ENCODE data around the gene KRT7.

KRT7 gene

GRCh38 chr12:52243259-52243855 lies 10.3 kb downstream of the KRT7 start:
- peak; percentile 53 for DNase-seq

DNA sequence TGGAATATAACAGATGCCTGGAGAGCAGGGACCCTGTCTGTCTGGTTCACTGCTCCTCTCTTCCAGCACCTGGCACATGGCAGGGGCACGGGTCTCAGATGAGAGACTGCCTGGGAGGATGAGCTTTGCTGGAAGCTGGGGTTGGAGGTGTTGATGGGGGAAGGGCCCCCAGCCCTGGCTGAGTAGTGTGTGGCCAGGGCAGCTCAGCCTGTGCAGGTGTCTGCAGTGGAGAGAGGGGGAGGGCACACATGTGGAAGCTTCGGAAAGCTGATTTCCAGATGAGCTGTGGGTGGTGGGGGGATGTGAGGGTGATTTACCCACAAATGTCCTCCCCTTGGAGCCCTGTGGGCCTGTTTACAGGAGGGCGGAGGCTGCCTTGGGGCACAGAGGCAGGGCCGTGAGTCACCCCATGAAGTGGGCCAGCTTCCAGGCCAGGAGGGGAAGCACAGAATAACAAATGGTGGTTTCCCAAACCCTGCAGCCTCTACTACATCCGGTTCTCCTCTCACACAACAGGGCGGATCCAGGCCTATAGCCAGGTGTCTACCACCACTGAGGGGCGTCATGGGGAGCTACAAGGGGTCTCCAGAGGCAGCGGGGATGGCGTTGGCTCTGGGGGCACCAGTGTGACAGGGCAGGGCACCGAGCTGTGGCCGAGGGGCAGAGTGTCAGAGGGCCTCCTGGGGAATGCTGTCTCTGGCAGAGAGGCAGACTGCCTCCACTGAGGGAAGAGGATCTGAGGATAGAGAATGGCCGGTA lies 11.0 kb downstream of the KRT7 start:
- H3K9me3 ChIP-seq = no peaks in the 10 kb centered on the region
- no peak for TF ChIP-seq CTCF (IDR thresholded peaks at IDR 0.05; ENCODE audit: low read depth, low read length)
- H3K4me1 ChIP-seq = peaks cover 27% of the 10 kb centered on the region
- H3K36me3 ChIP-seq = no peaks in the 10 kb centered on the region
- peak; percentile 77 for DNase-seq
- H3K4me3 ChIP-seq (ENCODE audit: low read depth, low read length) = no peak overlapping the region
- H3K27me3 ChIP-seq = no peaks in the 10 kb centered on the region

More at GRCh38 chr12:52243259-52243855, 10.3 kb downstream of the KRT7 start:
- Histone ChIP-seq H3K36me3 (no peaks in the 10 kb centered on the region), H3K9me3 (no peaks in the 10 kb centered on the region), H3K27me3 (no peaks in the 10 kb centered on the region), H3K4me3 (ENCODE audit: low read depth, low read length) (no peak overlapping the region), H3K4me1 (peaks cover 27% of the 10 kb centered on the region)
- no peak for TF ChIP-seq CTCF (IDR thresholded peaks at IDR 0.05; ENCODE audit: low read depth, low read length)

- H3K36me3 ChIP-seq = no peaks in the 10 kb centered on the region
- H3K4me1 ChIP-seq = peaks cover 27% of the 10 kb centered on the region
- no peak for TF ChIP-seq CTCF (IDR thresholded peaks at IDR 0.05; ENCODE audit: low read depth, low read length)
- H3K4me3 ChIP-seq (ENCODE audit: low read depth, low read length) = no peak overlapping the region
- H3K27me3 ChIP-seq = no peaks in the 10 kb centered on the region
- H3K9me3 ChIP-seq = no peaks in the 10 kb centered on the region
- peak; percentile 90 for DNase-seq
These were observed 11.6 kb downstream of the KRT7 start for GRCh38 chr12:52244615-52244994.

DNA sequence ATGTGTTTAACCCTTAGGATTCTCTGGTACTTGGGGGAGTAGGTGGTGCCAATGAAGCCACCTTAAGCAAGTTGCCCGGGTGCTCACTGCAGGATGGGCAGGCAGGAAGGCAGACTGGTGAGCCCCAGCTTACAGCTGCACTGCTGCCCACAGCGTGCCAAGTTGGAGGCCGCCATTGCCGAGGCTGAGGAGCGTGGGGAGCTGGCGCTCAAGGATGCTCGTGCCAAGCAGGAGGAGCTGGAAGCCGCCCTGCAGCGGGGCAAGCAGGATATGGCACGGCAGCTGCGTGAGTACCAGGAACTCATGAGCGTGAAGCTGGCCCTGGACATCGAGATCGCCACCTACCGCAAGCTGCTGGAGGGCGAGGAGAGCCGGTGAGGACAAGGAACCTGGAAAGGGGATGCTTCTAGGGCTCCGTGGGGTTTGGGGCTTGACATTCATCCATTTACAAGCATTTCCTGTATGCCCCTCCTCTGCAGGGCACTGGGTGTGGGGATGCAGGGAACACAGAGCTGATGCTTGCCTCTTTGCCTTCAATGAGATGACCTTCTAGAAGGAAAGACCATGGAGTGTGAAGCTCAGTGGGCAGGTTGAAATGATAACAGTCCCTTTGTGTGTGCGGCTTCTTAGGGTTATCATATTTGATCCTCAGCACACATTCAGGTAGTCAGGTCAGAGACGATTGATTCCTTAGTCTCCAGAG lies 12.4 kb downstream of the KRT7 start:
- DNase-seq = no peak
- Histone ChIP-seq H3K4me3 (ENCODE audit: low read depth, low read length) (no peak overlapping the region), H3K27me3 (no peaks in the 10 kb centered on the region), H3K9me3 (no peaks in the 10 kb centered on the region), H3K36me3 (no peaks in the 10 kb centered on the region), H3K4me1 (peaks cover 27% of the 10 kb centered on the region)
- TF ChIP-seq CTCF (IDR thresholded peaks at IDR 0.05; ENCODE audit: low read depth, low read length) = no peak

DNA sequence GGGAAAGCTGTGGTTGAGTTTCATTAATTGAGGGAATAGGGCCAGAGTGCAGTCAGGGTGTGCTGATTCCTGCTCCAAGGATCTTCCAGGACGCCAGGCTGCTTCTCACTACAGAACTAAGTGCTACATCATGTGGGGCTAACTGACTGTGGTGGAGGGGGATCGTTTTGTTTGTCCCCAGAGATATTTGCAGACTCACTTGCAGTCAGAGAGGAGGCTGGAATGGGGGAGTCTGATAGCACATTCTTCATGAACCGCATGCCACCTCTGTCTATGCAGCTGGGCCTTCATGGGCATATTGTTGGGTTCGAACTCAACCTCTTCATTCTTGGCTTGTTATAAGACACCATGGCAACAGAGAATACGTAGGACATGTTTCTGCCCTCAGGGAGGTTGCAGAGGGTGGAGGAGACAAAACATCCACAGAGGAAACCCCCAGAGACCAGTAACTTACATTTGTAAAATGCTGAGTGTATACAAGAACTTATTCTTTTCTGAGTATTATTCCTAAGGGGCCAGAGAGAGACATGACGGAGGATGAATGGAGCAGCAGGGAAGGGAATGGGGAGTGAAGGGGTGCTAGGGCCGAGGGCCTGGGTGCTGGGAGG lies 13.0 kb downstream of the KRT7 start:
- DNase-seq = no peak
- Histone ChIP-seq H3K36me3 (no peaks in the 10 kb centered on the region), H3K27me3 (no peaks in the 10 kb centered on the region), H3K4me3 (ENCODE audit: low read depth, low read length) (no peak overlapping the region), H3K4me1 (peaks cover 27% of the 10 kb centered on the region), H3K9me3 (no peaks in the 10 kb centered on the region)
- no peak for TF ChIP-seq CTCF (IDR thresholded peaks at IDR 0.05; ENCODE audit: low read depth, low read length)
